A673 (cell line): Measurements from ENCODE around the gene SSB. TPM values are rescaled to one million over a fixed set of nuclear protein-coding genes. Genes with fewer than 3 reads are reported as not detected.
"Not testable (repeated sequence)": the region's sequence is repeated elsewhere in the genome, so short reads cannot be mapped to it uniquely, and the experiment has no call there.

Experiments
- BruUV-seq: library from RNA; stranded (reverse); fragments of 400-500 nt; replicated peaks from 2 replicates; lab custom pipeline; 2021; lab: Mats Ljungman, UMichigan
- CTCF ChIA-PET: fragments of 300-600 bp; sonication (Branson Sonifier 250); formaldehyde crosslinking; loops from one replicate; lab custom pipeline; 2022; ENCODE audit warnings: antibody characterized with exemption; lab: Charles Lee
- POLR2A ChIA-PET: fragments of 300-600 bp; sonication (Branson Sonifier 250); formaldehyde crosslinking; loops from one replicate; lab custom pipeline; 2022; ENCODE audit warnings: antibody characterized with exemption; ENCODE audit not compliant: low non-redundant PET; lab: Charles Lee
- DNase-seq: peaks from one replicate; pipeline ENCODE4 v3.0.0-alpha.2; 2015; ENCODE audit warnings: low spot score
- H3K27ac ChIP-seq: fragments of 200-600 bp; sonication (generic); 2 replicates; pipeline ENCODE4 v1.5.1; 2016; ENCODE audit warnings: mixed run types, low read depth, mild to moderate bottlenecking, mixed read lengths, antibody characterized with exemption, low read length; ENCODE audit not compliant: poor library complexity, severe bottlenecking
- H3K27me3 ChIP-seq: fragments of 200-600 bp; sonication (generic); replicated peaks from 2 replicates; pipeline ENCODE4 v1.6.1; 2017; ENCODE audit warnings: mixed run types, low read depth, mild to moderate bottlenecking, mixed read lengths, antibody characterized with exemption, low read length; ENCODE audit not compliant: insufficient read depth, poor library complexity
- H3K36me3 ChIP-seq: fragments of 200-600 bp; sonication (generic); 2 replicates; pipeline ENCODE4 v1.6.1; 2016; ENCODE audit warnings: mixed run types, mild to moderate bottlenecking, mixed read lengths, antibody characterized with exemption, low read length; ENCODE audit not compliant: insufficient read depth, poor library complexity, severe bottlenecking
- H3K4me1 ChIP-seq: fragments of 200-600 bp; sonication (generic); 2 replicates; pipeline ENCODE4 v1.6.1; 2017; ENCODE audit warnings: mixed run types, mild to moderate bottlenecking, mixed read lengths, antibody characterized with exemption, low read length; ENCODE audit not compliant: insufficient read depth, poor library complexity, severe bottlenecking
- H3K4me3 ChIP-seq: fragments of 200-600 bp; sonication (generic); 2 replicates; pipeline ENCODE4 v1.5.1; 2016; ENCODE audit warnings: low read depth, mixed run types, mild to moderate bottlenecking, mixed read lengths, low read length; ENCODE audit not compliant: poor library complexity, severe bottlenecking
- H3K9me3 ChIP-seq: fragments of 200-600 bp; sonication (generic); 2 replicates; pipeline ENCODE4 v1.6.1; 2016; ENCODE audit warnings: mixed run types, low read depth, mild to moderate bottlenecking, mixed read lengths, antibody characterized with exemption, low read length; ENCODE audit not compliant: poor library complexity, severe bottlenecking
- EZH2 ChIP-seq: fragments of 200-600 bp; sonication (generic); IDR thresholded peaks from 2 replicates; pipeline ENCODE4 v1.6.1; 2017; ENCODE audit warnings: borderline replicate concordance, low read depth, mild to moderate bottlenecking, mixed read lengths, antibody characterized with exemption, low read length; ENCODE audit not compliant: poor library complexity, severe bottlenecking
- intact Hi-C: fragments of 100-400 bp; cut with micrococcal nuclease; formaldehyde crosslinking; loops from one replicate; pipeline ENCODE4 v1.10.0; 2022; ENCODE audit not compliant: unreplicated experiment
- total RNA-seq: library from RNA; stranded (reverse); gene quantifications from 2 replicates; pipeline ENCODE4 v1.2.3, GENCODE V29; 2021
- TF ChIP-seq, protein P1 (sequence below): fragments of 300-800, 200-600 bp; sonication (generic); conservative IDR thresholded peaks from 2 replicates; pipeline ENCODE4 v1.5.1; 2017; ENCODE audit warnings: low read depth, mild to moderate bottlenecking, antibody characterized with exemption, low read length, moderate library complexity, mixed read lengths

Gene SSB
- total RNA-seq, 1 experiment from 2014 or later: 231 TPM

DNA sequence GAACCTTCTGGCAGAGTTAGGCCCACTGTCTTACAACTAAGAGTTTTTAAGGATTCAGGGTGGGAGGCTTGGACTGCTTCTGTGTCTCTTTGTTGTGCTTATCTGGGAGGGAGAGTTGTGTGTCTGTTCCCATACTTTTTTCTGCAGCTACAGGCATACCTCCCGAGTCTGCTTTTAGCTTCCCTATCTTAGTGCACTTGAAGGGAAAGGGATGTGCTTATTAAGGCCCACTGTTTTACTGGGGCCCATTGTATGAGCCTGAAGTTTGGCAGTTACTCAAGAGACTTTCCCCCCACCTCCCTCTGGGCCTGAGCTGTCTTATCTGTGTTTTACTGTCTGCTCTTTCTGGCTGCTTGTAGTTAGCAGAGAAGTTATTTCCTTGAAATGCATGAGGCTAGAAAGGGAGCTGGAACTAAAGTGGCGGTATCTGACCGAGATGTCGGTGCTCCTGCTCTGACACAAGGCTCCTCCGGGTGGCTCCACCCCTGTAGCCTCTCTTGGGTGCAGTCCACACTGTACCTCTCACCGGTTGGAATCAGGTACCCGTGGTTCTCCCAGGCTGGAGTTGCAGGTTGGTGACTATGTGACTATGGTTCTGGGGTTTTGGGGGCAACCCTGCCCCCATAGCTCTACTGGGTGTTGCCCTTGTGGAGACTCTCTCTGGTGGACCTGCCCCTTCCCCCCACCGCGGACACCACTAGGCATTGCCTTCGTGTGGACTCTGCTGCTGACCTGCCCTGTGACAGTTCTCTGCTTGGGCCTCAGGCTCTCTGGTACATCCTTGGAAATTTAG, 41.5 kb downstream of the SSB start:
- H3K27me3 ChIP-seq: no peaks in the 10 kb centered on the region
- H3K4me1 ChIP-seq: peaks cover 8% of the 10 kb centered on the region
- intact Hi-C loops: no loop called here
- no peaks in the 10 kb centered on the region for H3K36me3 ChIP-seq
- peak; percentile 53 for DNase-seq
- no TSS peak for BruUV-seq
- no peak for TF ChIP-seq EZH2
- TF ChIP-seq, protein P1, sequence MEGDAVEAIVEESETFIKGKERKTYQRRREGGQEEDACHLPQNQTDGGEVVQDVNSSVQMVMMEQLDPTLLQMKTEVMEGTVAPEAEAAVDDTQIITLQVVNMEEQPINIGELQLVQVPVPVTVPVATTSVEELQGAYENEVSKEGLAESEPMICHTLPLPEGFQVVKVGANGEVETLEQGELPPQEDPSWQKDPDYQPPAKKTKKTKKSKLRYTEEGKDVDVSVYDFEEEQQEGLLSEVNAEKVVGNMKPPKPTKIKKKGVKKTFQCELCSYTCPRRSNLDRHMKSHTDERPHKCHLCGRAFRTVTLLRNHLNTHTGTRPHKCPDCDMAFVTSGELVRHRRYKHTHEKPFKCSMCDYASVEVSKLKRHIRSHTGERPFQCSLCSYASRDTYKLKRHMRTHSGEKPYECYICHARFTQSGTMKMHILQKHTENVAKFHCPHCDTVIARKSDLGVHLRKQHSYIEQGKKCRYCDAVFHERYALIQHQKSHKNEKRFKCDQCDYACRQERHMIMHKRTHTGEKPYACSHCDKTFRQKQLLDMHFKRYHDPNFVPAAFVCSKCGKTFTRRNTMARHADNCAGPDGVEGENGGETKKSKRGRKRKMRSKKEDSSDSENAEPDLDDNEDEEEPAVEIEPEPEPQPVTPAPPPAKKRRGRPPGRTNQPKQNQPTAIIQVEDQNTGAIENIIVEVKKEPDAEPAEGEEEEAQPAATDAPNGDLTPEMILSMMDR: no peak
- CTCF ChIA-PET: no interaction called here
- H3K27ac ChIP-seq: no peak overlapping the region
- no peaks in the 10 kb centered on the region for H3K9me3 ChIP-seq
- no peak overlapping the region for H3K4me3 ChIP-seq
- POLR2A ChIA-PET: no interaction called here

DNA sequence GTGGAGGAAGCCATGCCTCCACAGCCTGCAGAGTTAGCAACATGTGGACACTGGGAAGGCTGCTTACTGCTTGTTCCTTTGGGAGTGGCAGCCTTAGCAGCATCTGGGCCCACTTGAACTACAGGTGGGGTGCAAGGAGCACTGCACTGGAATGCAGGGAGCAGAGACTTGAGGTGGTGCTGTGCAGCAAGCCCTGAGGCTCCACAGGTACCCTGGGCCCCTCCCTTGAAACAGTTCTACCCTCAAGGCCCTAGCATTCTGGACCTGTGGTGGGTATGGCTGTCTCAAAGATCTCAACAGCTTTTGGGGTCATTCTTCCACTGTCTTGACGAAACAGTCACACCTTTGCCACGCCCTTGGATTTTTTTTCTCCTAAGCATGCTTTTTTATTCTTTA, 42.1 kb downstream of the SSB start:
- intact Hi-C loops: no loop called here
- no peak for DNase-seq
- ChIA-PET CTCF (no interaction called here), POLR2A (no interaction called here)
- Histone ChIP-seq H3K36me3 (no peaks in the 10 kb centered on the region), H3K9me3 (no peaks in the 10 kb centered on the region), H3K4me3 (no peak overlapping the region), H3K27me3 (no peaks in the 10 kb centered on the region), H3K27ac (no peak overlapping the region), H3K4me1 (peaks cover 8% of the 10 kb centered on the region)
- no TSS peak for BruUV-seq
- TF ChIP-seq, protein P1: no peak
- no peak for TF ChIP-seq EZH2

DNA sequence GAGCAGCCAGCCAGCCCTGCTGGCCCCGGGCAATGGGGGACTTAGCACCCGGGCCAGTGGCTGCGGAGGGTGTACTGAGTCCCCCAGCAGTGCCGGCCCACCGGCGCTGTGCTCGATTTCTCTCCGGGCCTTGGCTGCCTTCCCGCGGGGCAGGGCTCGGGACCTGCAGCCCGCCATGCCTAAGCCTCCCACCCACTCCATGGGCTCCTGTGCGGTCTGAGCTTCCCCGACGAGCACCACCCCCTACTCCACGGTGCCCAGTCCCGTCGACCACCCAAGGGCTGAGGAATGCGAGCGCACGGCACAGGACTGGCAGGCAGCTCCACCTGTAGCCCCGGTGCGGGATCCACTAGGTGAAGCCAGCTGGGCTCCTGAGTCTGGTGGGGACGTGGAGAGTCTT, 43.0 kb downstream of the SSB start:
- POLR2A ChIA-PET, H3K9me3 ChIP-seq, DNase-seq, CTCF ChIA-PET, H3K4me1 ChIP-seq, BruUV-seq, intact Hi-C loops, H3K27me3 ChIP-seq, H3K27ac ChIP-seq, H3K36me3 ChIP-seq, H3K4me3 ChIP-seq: not testable (repeated sequence)

DNA sequence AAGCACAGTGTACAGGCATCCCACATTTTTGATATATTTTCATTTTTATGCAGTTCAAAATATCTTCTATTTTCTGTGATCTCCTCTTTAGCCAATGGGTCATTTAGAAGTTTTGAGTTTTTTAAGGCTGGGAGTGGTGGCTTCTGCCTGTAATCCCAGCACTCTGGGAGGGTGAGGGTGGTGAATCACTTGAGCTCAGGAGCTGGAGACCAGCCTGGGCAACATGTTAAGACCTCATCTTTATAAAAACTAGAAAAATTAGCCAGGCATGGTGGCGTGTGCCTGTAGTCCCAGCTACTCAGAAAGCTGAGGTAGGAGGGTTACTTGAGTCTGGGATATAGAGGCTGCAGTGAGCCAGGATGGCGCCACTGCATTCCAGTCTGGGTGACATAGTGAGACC, 46.3 kb downstream of the SSB start:
- Histone ChIP-seq H3K4me3 (no peak overlapping the region), H3K9me3 (no peaks in the 10 kb centered on the region), H3K36me3 (no peaks in the 10 kb centered on the region), H3K27me3 (no peaks in the 10 kb centered on the region), H3K27ac (no peak overlapping the region), H3K4me1 (peaks cover 11% of the 10 kb centered on the region)
- intact Hi-C loops: no loop called here
- POLR2A ChIA-PET: no interaction called here
- TF ChIP-seq, protein P1: no peak
- no peak for TF ChIP-seq EZH2
- CTCF ChIA-PET: no interaction called here
- DNase-seq: no peak
- BruUV-seq: no TSS peak

DNA sequence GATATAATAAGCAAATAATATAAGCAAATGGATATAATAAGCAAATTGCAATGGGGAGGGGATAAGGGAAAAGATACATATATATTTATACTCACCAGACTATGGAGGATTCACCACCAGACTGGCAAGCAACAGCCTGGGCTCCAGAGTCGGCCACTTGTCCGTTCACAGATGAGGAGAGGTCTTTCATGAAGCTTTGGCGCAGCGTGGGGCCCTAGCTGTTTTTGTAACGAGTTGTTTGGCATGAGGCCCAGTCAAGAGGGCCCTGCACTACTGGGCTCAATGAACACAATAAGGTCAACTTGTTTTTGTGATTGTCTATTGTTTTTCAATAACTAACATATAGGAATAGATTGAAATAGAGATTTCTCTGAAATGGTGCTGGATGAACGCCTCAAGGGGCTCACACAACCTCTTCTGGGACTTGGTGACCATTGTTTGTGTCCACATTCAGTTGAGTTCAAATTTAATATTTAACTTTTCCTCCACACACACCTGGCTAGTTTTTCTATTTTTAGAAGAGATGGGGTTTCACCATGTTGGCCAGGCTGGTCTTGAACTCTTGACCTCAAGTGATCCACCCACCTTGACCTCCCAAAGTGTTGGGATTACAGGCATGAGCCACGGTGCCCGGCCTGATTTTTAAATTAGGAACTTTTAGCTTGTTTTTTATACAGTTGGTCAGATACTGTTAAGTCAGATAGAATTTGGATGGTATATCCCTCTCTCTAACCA, 50.5 kb downstream of the SSB start:
- POLR2A ChIA-PET, H3K4me1 ChIP-seq, H3K9me3 ChIP-seq, H3K27ac ChIP-seq, H3K4me3 ChIP-seq, CTCF ChIA-PET, DNase-seq, H3K27me3 ChIP-seq, H3K36me3 ChIP-seq, intact Hi-C loops, BruUV-seq: not testable (repeated sequence)
